Common myeloid progenitor, CD34-positive (primary cell): Measurements from ENCODE around the gene TTLL13.

Source experiments
- CTCF ChIA-PET: fragments of 350-600 bp; sonication (Branson Sonifier 250); formaldehyde crosslinking; loops from one replicate; lab custom pipeline; 2021; ENCODE audit warnings: antibody characterized with exemption; lab: Charles Lee
- POLR2A ChIA-PET: fragments of 350-600 bp; sonication (Branson Sonifier 250); formaldehyde crosslinking; loops from one replicate; lab custom pipeline; 2021; ENCODE audit warnings: antibody characterized with exemption; lab: Charles Lee
- DNase-seq, 3 donors: peaks; one replicate each; pipeline versions ENCODE4 v3.0.0 to v3.0.0-alpha.2; 2013
- H3K27ac ChIP-seq, 2 experiments: 1 replicate in 1 of 2; 2 replicates in 1 of 2; pipeline ENCODE4 v1.7.0; 2013; ENCODE audit warnings: inconsistent platforms in 2 of 2, low read length in 2 of 2, mild to moderate bottlenecking in 2 of 2, low read depth in 1 of 2, moderate library complexity in 1 of 2; ENCODE audit not compliant: severe bottlenecking in 2 of 2, insufficient read depth in 1 of 2, poor library complexity in 1 of 2
- H3K27me3 ChIP-seq, 5 experiments: replicated peaks in 2 of 5; 1 replicate in 3 of 5; 2 replicates in 2 of 5; pipeline versions ENCODE4 v1.6.1 to v1.7.0; 2013; ENCODE audit warnings: low read length in 4 of 5, mild to moderate bottlenecking in 2 of 5, moderate library complexity in 2 of 5, inconsistent platforms in 1 of 5; ENCODE audit not compliant: insufficient read depth in 5 of 5, control insufficient read depth in 4 of 5
- H3K36me3 ChIP-seq, 4 experiments: 1 replicate in 2 of 4; 2 replicates in 2 of 4; pipeline versions ENCODE4 v1.6.1 to v1.7.0; 2013; ENCODE audit warnings: low read length in 3 of 4, control low read depth in 1 of 4, mild to moderate bottlenecking in 1 of 4; ENCODE audit not compliant: control insufficient read depth in 4 of 4, insufficient read depth in 4 of 4
- H3K4me1 ChIP-seq, 4 experiments: 1 replicate in 3 of 4; 2 replicates in 1 of 4; pipeline versions ENCODE4 v1.6.1 to v1.7.1; 2013; ENCODE audit warnings: low read length in 3 of 4, mild to moderate bottlenecking in 3 of 4, control low read depth in 1 of 4, inconsistent platforms in 1 of 4, moderate library complexity in 1 of 4; ENCODE audit not compliant: control insufficient read depth in 4 of 4, insufficient read depth in 4 of 4; ENCODE audit errors: control extremely low read depth in 1 of 4
- H3K4me3 ChIP-seq, 7 experiments: 1 replicate in 4 of 7; 2 replicates in 3 of 7; pipeline versions ENCODE4 v1.5.1 to v1.7.0; 2013; ENCODE audit warnings: mild to moderate bottlenecking in 7 of 7, low read length in 6 of 7, moderate library complexity in 6 of 7, inconsistent platforms in 2 of 7, low read depth in 2 of 7, control low read depth in 1 of 7; ENCODE audit not compliant: insufficient read depth in 4 of 7, control insufficient read depth in 1 of 7; ENCODE audit errors: extremely low read depth in 1 of 7
- H3K9me3 ChIP-seq, 5 experiments: 1 replicate in 4 of 5; 2 replicates in 1 of 5; pipeline versions ENCODE4 v1.6.1 to v1.7.1; 2013; ENCODE audit warnings: low read length in 4 of 5, mild to moderate bottlenecking in 2 of 5, inconsistent platforms in 1 of 5, low read depth in 1 of 5, moderate library complexity in 1 of 5; ENCODE audit not compliant: control insufficient read depth in 4 of 5, insufficient read depth in 2 of 5; ENCODE audit errors: control extremely low read depth in 1 of 5
- WGBS: methylation state at CpG from one replicate; pipeline ENCODE4 v1.1.5; 2013; ENCODE audit not compliant: insufficient coverage; 5-methylcytosine and 5-hydroxymethylcytosine counted together

The TTLL13 gene

GRCh38 chr15:90225047-90225446, 24.3 kb upstream of the TTLL13 start:
- no peak overlapping the region for H3K4me3 ChIP-seq
- no peak overlapping the region for H3K27ac ChIP-seq
- H3K9me3 ChIP-seq, result no peaks in the 10 kb centered on the region
- DNase-seq, result no peak
- ChIA-PET CTCF (interaction anchor here (1.1 to 1.4 kb wide), 3 partner anchors 8 to 23 kb away, joined by 3 read pairs; no protein-coding TSS in a partner anchor), POLR2A (no interaction called here)
- H3K4me1 ChIP-seq, result no peaks in the 10 kb centered on the region
- H3K36me3 ChIP-seq, result peaks cover 2 to 52% (median 29%) of the 10 kb centered on the region in 4 experiments
- WGBS, result 95% methylated on average over 16 of the region's 17 CpGs
- H3K27me3 ChIP-seq, result no peaks in the 10 kb centered on the region

- no peak overlapping the region for H3K4me3 ChIP-seq
- no peaks in the 10 kb centered on the region for H3K9me3 ChIP-seq
- no peak overlapping the region for H3K27ac ChIP-seq
- no peak for DNase-seq
- POLR2A ChIA-PET, result interaction anchor here (0.6 kb wide), 1 partner anchor 17 kb away, joined by 3 read pairs; no protein-coding TSS in a partner anchor
- peaks cover 0 to 2% (median 0%) of the 10 kb centered on the region in 4 experiments for H3K4me1 ChIP-seq
- no peaks in the 10 kb centered on the region for H3K27me3 ChIP-seq
- WGBS, result 96% methylated on average over 13 of the region's 18 CpGs
- peaks cover 2 to 59% (median 35%) of the 10 kb centered on the region in 4 experiments for H3K36me3 ChIP-seq
- CTCF ChIA-PET, result interaction anchor here (0.7 to 1.4 kb wide), 3 partner anchors 9 to 76 kb away, joined by 3 read pairs; no protein-coding TSS in a partner anchor
These were observed 23.7 kb upstream of the TTLL13 start for GRCh38 chr15:90225504-90226234.

GRCh38 chr15:90227336-90227735, 22.0 kb upstream of the TTLL13 start:
- 98% methylated on average over 7 of the region's 7 CpGs for WGBS
- H3K36me3 ChIP-seq, result peaks cover 0 to 68% (median 43%) of the 10 kb centered on the region in 4 experiments
- ChIA-PET CTCF (interaction anchor here (1.1 to 1.4 kb wide), 3 partner anchors 9 to 60 kb away, joined by 3 read pairs; no protein-coding TSS in a partner anchor), POLR2A (interaction anchor here (0.6 kb wide), 1 partner anchor 26 kb away, joined by 3 read pairs; the partner anchor contains the start of gene SEMA4B)
- H3K27me3 ChIP-seq, result no peaks in the 10 kb centered on the region
- no peak for DNase-seq
- no peaks in the 10 kb centered on the region for H3K9me3 ChIP-seq
- peaks cover 0 to 15% (median 5%) of the 10 kb centered on the region in 4 experiments for H3K4me1 ChIP-seq
- no peak overlapping the region for H3K4me3 ChIP-seq
- no peak overlapping the region for H3K27ac ChIP-seq

- no peak for DNase-seq
- no peaks in the 10 kb centered on the region for H3K27me3 ChIP-seq
- ChIA-PET CTCF (interaction anchor here (1.1 to 1.4 kb wide), 5 partner anchors 9 to 59 kb away, joined by 3 read pairs; partner anchors contain the start of gene SEMA4B), POLR2A (no interaction called here)
- WGBS, result 92% methylated on average over 38 of the region's 38 CpGs
- H3K9me3 ChIP-seq, result no peaks in the 10 kb centered on the region
- H3K4me1 ChIP-seq, result peaks cover 4 to 23% (median 12%) of the 10 kb centered on the region in 4 experiments
- no peak overlapping the region for H3K27ac ChIP-seq
- peaks cover 0 to 67% (median 43%) of the 10 kb centered on the region in 4 experiments for H3K36me3 ChIP-seq
- no peak overlapping the region for H3K4me3 ChIP-seq
These were observed 21.3 kb upstream of the TTLL13 start for GRCh38 chr15:90227816-90228772.

- H3K27ac ChIP-seq, result no peak overlapping the region
- DNase-seq, result no peak
- POLR2A ChIA-PET, result no interaction called here
- H3K27me3 ChIP-seq, result no peaks in the 10 kb centered on the region
- peaks cover 0 to 59% (median 43%) of the 10 kb centered on the region in 4 experiments for H3K36me3 ChIP-seq
- no peak overlapping the region for H3K4me3 ChIP-seq
- WGBS, result 95% methylated on average over 14 of the region's 15 CpGs
- CTCF ChIA-PET, result interaction anchor here (1.1 to 1.4 kb wide), 3 partner anchors 28 to 57 kb away, joined by 3 read pairs; partner anchors contain the start of gene SEMA4B
- no peaks in the 10 kb centered on the region for H3K9me3 ChIP-seq
- H3K4me1 ChIP-seq, result peaks cover 4 to 25% (median 14%) of the 10 kb centered on the region in 4 experiments
These were observed 20.4 kb upstream of the TTLL13 start for GRCh38 chr15:90228960-90229359.

GRCh38 chr15:90230071-90230494, 19.3 kb upstream of the TTLL13 start:
- Histone ChIP-seq H3K4me3 (no peak overlapping the region), H3K4me1 (peaks cover 7 to 34% (median 21%) of the 10 kb centered on the region in 4 experiments), H3K9me3 (no peaks in the 10 kb centered on the region), H3K27me3 (no peaks in the 10 kb centered on the region), H3K36me3 (peaks cover 0 to 50% (median 39%) of the 10 kb centered on the region in 4 experiments), H3K27ac (no peak overlapping the region)
- CTCF ChIA-PET, result interaction anchor here (1.1 to 4.6 kb wide), 3 partner anchors 8 to 87 kb away, joined by 3 to 26 read pairs (median 7); no protein-coding TSS in a partner anchor
- no peak for DNase-seq
- WGBS, result 93% methylated on average over 11 of the region's 12 CpGs
- POLR2A ChIA-PET, result no interaction called here
